HepG2 (cell line): ENCODE results near the gene GPR37L1. TPM values are rescaled to one million over a fixed set of nuclear protein-coding genes. Genes with fewer than 3 reads are reported as not detected.

Experiments used
- ATAC-seq: fragments of 200-7000 bp; cut with Tn5 transposase; 3 replicates; pipeline ENCODE4 v1.9.1; 2020; ENCODE audit warnings: mild to moderate bottlenecking, moderate library complexity
- BruUV-seq: library from RNA; stranded (reverse); fragments of 400-500 nt; replicated peaks from 2 replicates; lab custom pipeline; 2021; lab: Mats Ljungman, UMichigan
- CTCF ChIA-PET: fragments of 300-600 bp; formaldehyde crosslinking; extraction: SDS; loops from one replicate; lab custom pipeline; 2021; ENCODE audit warnings: low total read pairs, inconsistent platforms, low intra/inter-chr PET ratio; lab: Yijun Ruan, JAX
- POLR2A ChIA-PET: fragments of 350-600 bp; sonication (Branson Sonifier 250); formaldehyde crosslinking; loops from one replicate; lab custom pipeline; 2020; ENCODE audit warnings: antibody characterized with exemption, inconsistent platforms; lab: Yijun Ruan, JAX
- DNase-seq: peaks from one replicate; pipeline ENCODE4 v3.0.0-alpha.2; 2015; ENCODE audit warnings: low spot score
- FAIRE-seq: peaks from 3 replicates; lab custom pipeline; 2011; peaks lifted over from hg19 to GRCh38; lab: Jason Lieb, UNC
- H2AFZ ChIP-seq: one replicate; pipeline ENCODE4 v1.6.1; 2011; ENCODE audit warnings: low read length, inconsistent platforms
- H3K27ac ChIP-seq: fragments of 300-600 bp; 3 replicates; pipeline ENCODE4 v1.8.0; 2011; ENCODE audit warnings: mixed run types, mild to moderate bottlenecking, mixed read lengths, low read length, inconsistent platforms; ENCODE audit not compliant: insufficient read depth; ENCODE audit errors: extremely low read length
- H3K27me3 ChIP-seq, 2 experiments: fragments of 200-600 bp in 1 of 2; 2 replicates in 1 of 2; 3 replicates in 1 of 2; pipeline versions ENCODE4 v1.6.0 to v1.8.0; 2011; ENCODE audit warnings: low read length in 2 of 2, mild to moderate bottlenecking in 2 of 2, moderate library complexity in 2 of 2, inconsistent platforms in 1 of 2; ENCODE audit not compliant: insufficient read depth in 2 of 2, control insufficient read depth in 1 of 2
- H3K36me3 ChIP-seq, 2 experiments: fragments of 200-600 bp in 1 of 2; replicated peaks in 1 of 2; 2 replicates in 1 of 2; 3 replicates in 1 of 2; pipeline versions ENCODE4 v1.5.1 to v1.8.0; 2011; ENCODE audit warnings: low read length in 2 of 2, inconsistent platforms in 1 of 2; ENCODE audit not compliant: insufficient read depth in 2 of 2, control insufficient read depth in 1 of 2
- H3K4me1 ChIP-seq: 2 replicates; pipeline ENCODE4 v1.5.1; 2012; ENCODE audit warnings: low read length, inconsistent platforms; ENCODE audit not compliant: insufficient read depth
- H3K4me2 ChIP-seq: 2 replicates; pipeline ENCODE4 v1.6.0; 2011; ENCODE audit warnings: low read depth, low read length, inconsistent platforms
- H3K4me3 ChIP-seq, 3 experiments: fragments of 200-600 bp in 1 of 3; sonication (generic), shearing (Covaris generic) in 1 of 3; replicated peaks in 1 of 3; 2 replicates each; pipeline ENCODE4 v1.5.1; 2011 to 2016; ENCODE audit warnings: low read length in 3 of 3, inconsistent platforms in 2 of 3, low read depth in 2 of 3, mild to moderate bottlenecking in 2 of 3, control low read depth in 1 of 3, mixed read lengths in 1 of 3; ENCODE audit not compliant: insufficient read depth in 1 of 3
- H3K79me2 ChIP-seq: one replicate; pipeline ENCODE4 v1.6.1; 2011; ENCODE audit warnings: low read length, inconsistent platforms; ENCODE audit not compliant: insufficient read depth
- H3K9ac ChIP-seq: 2 replicates; pipeline ENCODE4 v1.6.0; 2011; ENCODE audit warnings: mild to moderate bottlenecking, low read depth, low read length, inconsistent platforms; ENCODE audit not compliant: insufficient read depth
- H3K9me3 ChIP-seq: 2 replicates; pipeline ENCODE4 v1.5.1; 2012; ENCODE audit warnings: mild to moderate bottlenecking, low read length
- H4K20me1 ChIP-seq: 2 replicates; pipeline ENCODE4 v1.6.0; 2011; ENCODE audit warnings: inconsistent platforms, mild to moderate bottlenecking, low read length, moderate library complexity; ENCODE audit not compliant: insufficient read depth
- HOXA3 ChIP-seq: sonication (generic); formaldehyde crosslinking; IDR thresholded peaks from 2 replicates; pipeline ENCODE4 v1.5.0; 2020; ENCODE audit warnings: missing genetic modification reagents
- KAT7 ChIP-seq: IDR thresholded peaks from 2 replicates; pipeline ENCODE4 v1.6.1; 2018; ENCODE audit warnings: borderline replicate concordance, missing compliant biosample characterization
- NR2F2 ChIP-seq: IDR thresholded peaks from 2 replicates; pipeline ENCODE4 v1.6.1; 2012; ENCODE audit warnings: low read depth, inconsistent platforms, borderline replicate concordance
- RAD51 ChIP-seq: fragments of 450-650 bp; IDR thresholded peaks from 2 replicates; pipeline ENCODE4 v1.6.1; 2016; ENCODE audit warnings: borderline replicate concordance
- ZNF331 ChIP-seq: sonication (generic); formaldehyde crosslinking; IDR thresholded peaks from 2 replicates; pipeline ENCODE4 v1.4.0; 2020; ENCODE audit warnings: missing genetic modification reagents
- ZNF543 ChIP-seq: sonication (generic); formaldehyde crosslinking; IDR thresholded peaks from 2 replicates; pipeline ENCODE4 v1.4.0; 2020; ENCODE audit warnings: mild to moderate bottlenecking, missing genetic modification reagents
- ZNF615 ChIP-seq: sonication (generic); formaldehyde crosslinking; IDR thresholded peaks from 2 replicates; pipeline ENCODE4 v1.5.0; 2020; ENCODE audit warnings: mild to moderate bottlenecking, missing genetic modification reagents, borderline replicate concordance
- ZNF883 ChIP-seq: sonication (generic); formaldehyde crosslinking; IDR thresholded peaks from 2 replicates; pipeline ENCODE4 v1.5.1; 2020; ENCODE audit warnings: mild to moderate bottlenecking, missing genetic modification reagents; ENCODE audit errors: not compliant biosample characterization
- WGBS: methylation state at CpG from one replicate; pipeline ENCODE4 v1.1.6; 2017; ENCODE audit warnings: low lambda C conversion rate; 5-methylcytosine and 5-hydroxymethylcytosine counted together
- in situ Hi-C: cut with HindIII; loops from 2 replicates; pipeline ENCODE4 v1.10.0; 2017; ENCODE audit warnings: low pct_unique_long_range_greater_than_20kb; ENCODE audit not compliant: extremely low pct_ligation_motif_present
- intact Hi-C: fragments of 100-400 bp; cut with micrococcal nuclease; formaldehyde crosslinking; loops from one replicate; pipeline ENCODE4 v1.10.0; 2022; ENCODE audit not compliant: unreplicated experiment
- polyA plus RNA-seq, 8 experiments: library from polyadenylated mRNA; depleted of rRNA in 3 of 8; stranded (reverse) in 7 of 8; unstranded in 1 of 8; fragments of >200 nt; fragmentation: Illumina TruSeq in 4 of 8; extraction: Trizol in 4 of 8; gene quantifications; 2 replicates each; pipeline versions ENCODE4 v1.2.1 to v1.2.3, GENCODE V29; 2011 to 2016; ENCODE audit warnings: low read depth in 4 of 8, missing spikeins in 1 of 8, mixed read lengths in 1 of 8; ENCODE audit not compliant: insufficient read depth in 1 of 8
- total RNA-seq, 5 experiments: library from RNA; depleted of rRNA; stranded (reverse); fragments of >200 nt; fragmentation: Illumina TruSeq; extraction: Trizol; gene quantifications; 2 replicates each; pipeline ENCODE4 v1.2.3, GENCODE V29; 2016; ENCODE audit warnings: low read depth in 1 of 5
- TF ChIP-seq, protein P1 (sequence below): sonication (generic); formaldehyde crosslinking; IDR thresholded peaks from 2 replicates; pipeline ENCODE4 v1.4.0; 2020; ENCODE audit warnings: mild to moderate bottlenecking, missing genetic modification reagents, borderline replicate concordance
- TF ChIP-seq, protein P2 (sequence below): sonication (generic); formaldehyde crosslinking; IDR thresholded peaks from 2 replicates; pipeline ENCODE4 v1.5.1; 2020; ENCODE audit warnings: missing genetic modification reagents, mild to moderate bottlenecking, borderline replicate concordance
- TF ChIP-seq, protein P3 (sequence below): sonication (generic); formaldehyde crosslinking; IDR thresholded peaks from 2 replicates; pipeline ENCODE4 v1.4.0; 2020; ENCODE audit warnings: missing genetic modification reagents
- TF ChIP-seq, protein P4 (sequence below): sonication (generic); formaldehyde crosslinking; IDR thresholded peaks from 2 replicates; pipeline ENCODE4 v1.5.0; 2020; ENCODE audit warnings: missing genetic modification reagents
- TF ChIP-seq, protein P5 (sequence below): sonication (generic); formaldehyde crosslinking; IDR thresholded peaks from 2 replicates; pipeline ENCODE4 v1.5.0; 2020; ENCODE audit warnings: mild to moderate bottlenecking, missing genetic modification reagents, moderate library complexity

Gene GPR37L1
- total and polyA plus RNA-seq, 2 of the 13 experiments (the other 11 are each of a cell fraction or from before 2014, with no cell fraction given) = 0.13 TPM; not detected in 1

DNA sequence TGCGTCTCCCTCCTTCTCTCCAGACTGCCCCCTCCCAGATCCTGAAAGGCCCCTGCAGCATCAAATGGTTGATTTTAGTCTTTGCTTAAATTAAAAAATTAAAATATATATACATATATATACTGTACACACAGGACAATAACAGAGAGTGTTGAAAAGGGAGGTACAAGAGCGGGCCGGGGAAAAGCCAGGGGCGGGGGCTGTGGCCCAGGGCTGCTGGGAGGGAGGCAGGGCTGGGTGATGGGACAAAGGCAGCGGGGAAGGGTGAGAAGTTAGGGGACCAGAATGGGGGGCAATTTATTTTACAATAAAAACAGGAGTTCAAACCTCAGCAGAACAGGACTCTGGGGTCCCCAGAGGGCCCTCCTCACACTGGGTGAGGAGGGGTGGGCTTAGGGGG, 11.3 kb downstream of the GPR37L1 start:
- BruUV-seq = no TSS peak
- no peak for ATAC-seq
- Histone ChIP-seq H3K9ac (no peak overlapping the region), H3K79me2 (no peaks in the 10 kb centered on the region), H3K9me3 (no peaks in the 10 kb centered on the region), H4K20me1 (0 out of 2 replicates have a peak, but pooled peaks cover 5% of the 10 kb centered on the region), H3K4me2 (no peak overlapping the region), H3K4me1 (0 out of 2 replicates have a peak, but pooled peaks cover 6% of the 10 kb centered on the region), H2AFZ (no peak overlapping the region), H3K27me3 (no peaks in the 10 kb centered on the region), H3K27ac (no peak overlapping the region), H3K4me3 (no peak overlapping the region), H3K36me3 (peaks cover 0 to 2% of the 10 kb centered on the region in 2 experiments; a peak in 1 of 5 replicates)
- FAIRE-seq = no peak
- CTCF ChIA-PET = no interaction called here
- DNase-seq = no peak
- in situ Hi-C loops = loop anchor here (5.0 kb wide), 1 partner anchor 237 kb away; no protein-coding TSS in a partner anchor
- WGBS = 95% methylated on average over 5 of the region's 5 CpGs
- intact Hi-C loops = no loop called here
- POLR2A ChIA-PET = interaction anchor here (1.8 kb wide), 1 partner anchor 124 kb away, joined by 5 read pairs; the partner anchor contains the start of gene ELF3
- TF ChIP-seq ZNF331 (CRISPR knock-in tag) = no peak
- TF ChIP-seq ZNF543 = no peak
- TF ChIP-seq RAD51 = no peak
- TF ChIP-seq HOXA3 = no peak
- no peak for TF ChIP-seq KAT7 (CRISPR knock-in tag)
- TF ChIP-seq, protein P1, sequence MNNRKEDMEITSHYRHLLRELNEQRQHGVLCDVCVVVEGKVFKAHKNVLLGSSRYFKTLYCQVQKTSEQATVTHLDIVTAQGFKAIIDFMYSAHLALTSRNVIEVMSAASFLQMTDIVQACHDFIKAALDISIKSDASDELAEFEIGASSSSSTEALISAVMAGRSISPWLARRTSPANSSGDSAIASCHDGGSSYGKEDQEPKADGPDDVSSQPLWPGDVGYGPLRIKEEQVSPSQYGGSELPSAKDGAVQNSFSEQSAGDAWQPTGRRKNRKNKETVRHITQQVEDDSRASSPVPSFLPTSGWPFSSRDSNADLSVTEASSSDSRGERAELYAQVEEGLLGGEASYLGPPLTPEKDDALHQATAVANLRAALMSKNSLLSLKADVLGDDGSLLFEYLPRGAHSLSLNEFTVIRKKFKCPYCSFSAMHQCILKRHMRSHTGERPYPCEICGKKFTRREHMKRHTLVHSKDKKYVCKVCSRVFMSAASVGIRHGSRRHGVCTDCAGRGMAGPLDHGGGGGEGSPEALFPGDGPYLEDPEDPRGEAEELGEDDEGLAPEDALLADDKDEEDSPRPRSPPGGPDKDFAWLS (CRISPR knock-in tag) = no peak
- TF ChIP-seq, protein P2, sequence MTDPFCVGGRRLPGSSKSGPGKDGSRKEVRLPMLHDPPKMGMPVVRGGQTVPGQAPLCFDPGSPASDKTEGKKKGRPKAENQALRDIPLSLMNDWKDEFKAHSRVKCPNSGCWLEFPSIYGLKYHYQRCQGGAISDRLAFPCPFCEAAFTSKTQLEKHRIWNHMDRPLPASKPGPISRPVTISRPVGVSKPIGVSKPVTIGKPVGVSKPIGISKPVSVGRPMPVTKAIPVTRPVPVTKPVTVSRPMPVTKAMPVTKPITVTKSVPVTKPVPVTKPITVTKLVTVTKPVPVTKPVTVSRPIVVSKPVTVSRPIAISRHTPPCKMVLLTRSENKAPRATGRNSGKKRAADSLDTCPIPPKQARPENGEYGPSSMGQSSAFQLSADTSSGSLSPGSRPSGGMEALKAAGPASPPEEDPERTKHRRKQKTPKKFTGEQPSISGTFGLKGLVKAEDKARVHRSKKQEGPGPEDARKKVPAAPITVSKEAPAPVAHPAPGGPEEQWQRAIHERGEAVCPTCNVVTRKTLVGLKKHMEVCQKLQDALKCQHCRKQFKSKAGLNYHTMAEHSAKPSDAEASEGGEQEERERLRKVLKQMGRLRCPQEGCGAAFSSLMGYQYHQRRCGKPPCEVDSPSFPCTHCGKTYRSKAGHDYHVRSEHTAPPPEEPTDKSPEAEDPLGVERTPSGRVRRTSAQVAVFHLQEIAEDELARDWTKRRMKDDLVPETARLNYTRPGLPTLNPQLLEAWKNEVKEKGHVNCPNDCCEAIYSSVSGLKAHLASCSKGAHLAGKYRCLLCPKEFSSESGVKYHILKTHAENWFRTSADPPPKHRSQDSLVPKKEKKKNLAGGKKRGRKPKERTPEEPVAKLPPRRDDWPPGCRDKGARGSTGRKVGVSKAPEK = no peak
- TF ChIP-seq ZNF615 (CRISPR knock-in tag) = no peak
- TF ChIP-seq ZNF883 = no peak
- TF ChIP-seq, protein P3, sequence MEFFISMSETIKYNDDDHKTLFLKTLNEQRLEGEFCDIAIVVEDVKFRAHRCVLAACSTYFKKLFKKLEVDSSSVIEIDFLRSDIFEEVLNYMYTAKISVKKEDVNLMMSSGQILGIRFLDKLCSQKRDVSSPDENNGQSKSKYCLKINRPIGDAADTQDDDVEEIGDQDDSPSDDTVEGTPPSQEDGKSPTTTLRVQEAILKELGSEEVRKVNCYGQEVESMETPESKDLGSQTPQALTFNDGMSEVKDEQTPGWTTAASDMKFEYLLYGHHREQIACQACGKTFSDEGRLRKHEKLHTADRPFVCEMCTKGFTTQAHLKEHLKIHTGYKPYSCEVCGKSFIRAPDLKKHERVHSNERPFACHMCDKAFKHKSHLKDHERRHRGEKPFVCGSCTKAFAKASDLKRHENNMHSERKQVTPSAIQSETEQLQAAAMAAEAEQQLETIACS (CRISPR knock-in tag) = no peak
- TF ChIP-seq, protein P4, sequence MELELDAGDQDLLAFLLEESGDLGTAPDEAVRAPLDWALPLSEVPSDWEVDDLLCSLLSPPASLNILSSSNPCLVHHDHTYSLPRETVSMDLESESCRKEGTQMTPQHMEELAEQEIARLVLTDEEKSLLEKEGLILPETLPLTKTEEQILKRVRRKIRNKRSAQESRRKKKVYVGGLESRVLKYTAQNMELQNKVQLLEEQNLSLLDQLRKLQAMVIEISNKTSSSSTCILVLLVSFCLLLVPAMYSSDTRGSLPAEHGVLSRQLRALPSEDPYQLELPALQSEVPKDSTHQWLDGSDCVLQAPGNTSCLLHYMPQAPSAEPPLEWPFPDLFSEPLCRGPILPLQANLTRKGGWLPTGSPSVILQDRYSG (CRISPR knock-in tag) = no peak
- TF ChIP-seq, protein P5, sequence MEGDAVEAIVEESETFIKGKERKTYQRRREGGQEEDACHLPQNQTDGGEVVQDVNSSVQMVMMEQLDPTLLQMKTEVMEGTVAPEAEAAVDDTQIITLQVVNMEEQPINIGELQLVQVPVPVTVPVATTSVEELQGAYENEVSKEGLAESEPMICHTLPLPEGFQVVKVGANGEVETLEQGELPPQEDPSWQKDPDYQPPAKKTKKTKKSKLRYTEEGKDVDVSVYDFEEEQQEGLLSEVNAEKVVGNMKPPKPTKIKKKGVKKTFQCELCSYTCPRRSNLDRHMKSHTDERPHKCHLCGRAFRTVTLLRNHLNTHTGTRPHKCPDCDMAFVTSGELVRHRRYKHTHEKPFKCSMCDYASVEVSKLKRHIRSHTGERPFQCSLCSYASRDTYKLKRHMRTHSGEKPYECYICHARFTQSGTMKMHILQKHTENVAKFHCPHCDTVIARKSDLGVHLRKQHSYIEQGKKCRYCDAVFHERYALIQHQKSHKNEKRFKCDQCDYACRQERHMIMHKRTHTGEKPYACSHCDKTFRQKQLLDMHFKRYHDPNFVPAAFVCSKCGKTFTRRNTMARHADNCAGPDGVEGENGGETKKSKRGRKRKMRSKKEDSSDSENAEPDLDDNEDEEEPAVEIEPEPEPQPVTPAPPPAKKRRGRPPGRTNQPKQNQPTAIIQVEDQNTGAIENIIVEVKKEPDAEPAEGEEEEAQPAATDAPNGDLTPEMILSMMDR = no peak
- TF ChIP-seq NR2F2 = no peak
